Measurements from ENCODE around the gene FOXL2.

Gene FOXL2

GRCh38 chr3:138946663-138947494, at the start of gene FOXL2, which contains the start of gene FOXL2NB:
Gene FOXL2, minus strand, starts transcription at chr3:138947137. Its CDS starts 415 bp downstream, at chr3:138946722.
Gene FOXL2NB, plus strand, starts transcription at chr3:138947217. Its CDS starts 148 bp downstream, at chr3:138947365.
- DNase-seq (ENCODE audit: low spot score): peak; percentile 89

GRCh38 chr3:138995706-138996105, 48.8 kb upstream of the FOXL2 start:
- DNase-seq (ENCODE audit: low spot score): no peak

GRCh38 chr3:138987181-138987580, 40.2 kb upstream of the FOXL2 start:
- no peak for DNase-seq (ENCODE audit: low spot score)

GRCh38 chr3:138985932-138986331, 39.0 kb upstream of the FOXL2 start:
- no peak for DNase-seq (ENCODE audit: low spot score)

GRCh38 chr3:138984816-138985215, 37.9 kb upstream of the FOXL2 start:
- DNase-seq (ENCODE audit: low spot score): no peak

- no peak for DNase-seq (ENCODE audit: low spot score)
Observed at GRCh38 chr3:138976047-138976446, 29.1 kb upstream of the FOXL2 start.

GRCh38 chr3:138975351-138975750, 28.4 kb upstream of the FOXL2 start:
- DNase-seq (ENCODE audit: low spot score): no peak

- no peak for DNase-seq (ENCODE audit: low spot score)
Observed at GRCh38 chr3:138974462-138974861, 27.5 kb upstream of the FOXL2 start.

- no peak for DNase-seq (ENCODE audit: low spot score)
Observed at GRCh38 chr3:138972941-138973340, 26.0 kb upstream of the FOXL2 start.

- no peak for DNase-seq (ENCODE audit: low spot score)
Observed at GRCh38 chr3:138971766-138972320, 24.9 kb upstream of the FOXL2 start.

- no peak for DNase-seq (ENCODE audit: low spot score)
Observed at GRCh38 chr3:138964923-138965322, 18.0 kb upstream of the FOXL2 start.

GRCh38 chr3:138964264-138964663, 17.3 kb upstream of the FOXL2 start:
- DNase-seq (ENCODE audit: low spot score): no peak

GRCh38 chr3:138962854-138963560, 16.1 kb upstream of the FOXL2 start:
- DNase-seq (ENCODE audit: low spot score): no peak

- DNase-seq (ENCODE audit: low spot score): no peak
Observed at GRCh38 chr3:138960417-138960852, 13.5 kb upstream of the FOXL2 start.

- DNase-seq (ENCODE audit: low spot score): no peak
Observed at GRCh38 chr3:138950701-138951100, 3.8 kb upstream of the FOXL2 start.

- peak; percentile 65 for DNase-seq (ENCODE audit: low spot score)
Observed at GRCh38 chr3:138950006-138950644, 3.2 kb upstream of the FOXL2 start.

- DNase-seq (ENCODE audit: low spot score): no peak
Observed at GRCh38 chr3:138949445-138950005, 2.6 kb upstream of the FOXL2 start.

GRCh38 chr3:138949002-138949418, 2.1 kb upstream of the FOXL2 start:
- no peak for DNase-seq (ENCODE audit: low spot score)

GRCh38 chr3:138948371-138949001, 1.5 kb upstream of the FOXL2 start:
- no peak for DNase-seq (ENCODE audit: low spot score)

- DNase-seq (ENCODE audit: low spot score): peak; percentile 50
Observed at GRCh38 chr3:138947495-138948121, 671 bp upstream of the FOXL2 start.

Data from GM03348 (cell line).